B cell (primary cell): ENCODE results near the gene RBM33.

Experiments
- EZH2 ChIP-seq: IDR thresholded peaks from 2 replicates; pipeline ENCODE4 v1.6.1; 2012; ENCODE audit warnings: borderline replicate concordance, low read depth, mild to moderate bottlenecking, moderate library complexity, low read length; ENCODE audit not compliant: insufficient read depth, poor library complexity, severe bottlenecking
- TF ChIP-seq, protein P1 (sequence below): fragments of 200-600 bp; IDR thresholded peaks from one replicate; pipeline ENCODE4 v1.8.0; 2022; ENCODE audit warnings: antibody characterized with exemption, mild to moderate bottlenecking

DNA sequence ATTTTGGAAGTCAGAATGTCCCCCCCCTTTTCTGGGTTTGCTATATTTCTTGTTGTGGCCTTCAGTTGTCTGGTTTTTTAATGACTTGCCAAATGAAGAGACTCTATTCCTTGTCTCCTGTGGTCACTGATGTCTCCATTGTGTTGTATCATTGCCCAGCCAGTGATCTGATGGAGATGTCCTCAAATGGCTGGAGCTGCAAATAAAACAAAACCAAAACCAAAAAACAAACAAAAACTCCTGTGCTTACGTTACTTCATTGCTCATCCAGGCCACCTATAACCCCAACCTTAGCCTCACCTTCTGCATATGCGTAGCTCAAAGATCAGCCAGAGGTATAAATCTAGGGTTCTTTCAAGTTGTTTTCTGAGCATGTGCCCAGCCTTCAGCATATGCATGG is 5.1 kb downstream of the RBM33 start:
- TF ChIP-seq, protein P1, sequence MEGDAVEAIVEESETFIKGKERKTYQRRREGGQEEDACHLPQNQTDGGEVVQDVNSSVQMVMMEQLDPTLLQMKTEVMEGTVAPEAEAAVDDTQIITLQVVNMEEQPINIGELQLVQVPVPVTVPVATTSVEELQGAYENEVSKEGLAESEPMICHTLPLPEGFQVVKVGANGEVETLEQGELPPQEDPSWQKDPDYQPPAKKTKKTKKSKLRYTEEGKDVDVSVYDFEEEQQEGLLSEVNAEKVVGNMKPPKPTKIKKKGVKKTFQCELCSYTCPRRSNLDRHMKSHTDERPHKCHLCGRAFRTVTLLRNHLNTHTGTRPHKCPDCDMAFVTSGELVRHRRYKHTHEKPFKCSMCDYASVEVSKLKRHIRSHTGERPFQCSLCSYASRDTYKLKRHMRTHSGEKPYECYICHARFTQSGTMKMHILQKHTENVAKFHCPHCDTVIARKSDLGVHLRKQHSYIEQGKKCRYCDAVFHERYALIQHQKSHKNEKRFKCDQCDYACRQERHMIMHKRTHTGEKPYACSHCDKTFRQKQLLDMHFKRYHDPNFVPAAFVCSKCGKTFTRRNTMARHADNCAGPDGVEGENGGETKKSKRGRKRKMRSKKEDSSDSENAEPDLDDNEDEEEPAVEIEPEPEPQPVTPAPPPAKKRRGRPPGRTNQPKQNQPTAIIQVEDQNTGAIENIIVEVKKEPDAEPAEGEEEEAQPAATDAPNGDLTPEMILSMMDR, result no peak
- no peak for TF ChIP-seq EZH2
